GM21360 (cell line): ENCODE data around the gene WBP2NL.

ENCODE experiments used
- ATAC-seq: cut with Tn5 transposase; IDR thresholded peaks from one replicate; pipeline ENCODE4 v1.9.1; 2021; ENCODE audit warnings: mild to moderate bottlenecking, moderate library complexity; ENCODE audit not compliant: unreplicated experiment

WBP2NL gene

DNA sequence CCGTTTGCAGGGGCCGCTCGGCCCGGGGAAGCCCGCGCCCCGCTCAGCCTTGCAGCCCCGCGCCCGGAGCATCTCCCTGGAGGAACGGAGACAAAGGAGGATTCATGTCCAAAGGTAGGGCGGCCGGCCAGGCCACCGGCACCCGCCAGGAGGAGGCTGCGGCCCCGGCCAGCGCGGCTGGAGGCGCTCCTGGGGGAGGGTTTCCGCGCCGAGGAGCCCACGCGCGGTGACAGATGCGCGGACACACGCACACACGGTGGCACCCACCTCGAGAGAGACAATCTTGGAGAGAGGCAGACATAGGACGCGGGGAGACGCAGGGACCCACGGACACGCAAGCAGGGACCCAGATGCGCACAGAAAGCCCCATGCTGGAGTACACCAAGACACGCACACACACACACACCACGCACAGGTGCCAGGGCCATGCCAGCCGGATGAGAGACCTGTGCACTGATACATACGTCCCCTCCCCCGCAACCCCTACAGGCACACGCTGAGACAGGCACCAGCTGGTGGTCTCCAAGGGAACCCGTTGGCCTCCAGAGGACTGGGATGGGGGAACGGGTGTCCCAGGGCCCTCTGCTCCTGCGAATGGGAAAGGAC, 21.5 kb upstream of the WBP2NL start:
- ATAC-seq: no peak

DNA sequence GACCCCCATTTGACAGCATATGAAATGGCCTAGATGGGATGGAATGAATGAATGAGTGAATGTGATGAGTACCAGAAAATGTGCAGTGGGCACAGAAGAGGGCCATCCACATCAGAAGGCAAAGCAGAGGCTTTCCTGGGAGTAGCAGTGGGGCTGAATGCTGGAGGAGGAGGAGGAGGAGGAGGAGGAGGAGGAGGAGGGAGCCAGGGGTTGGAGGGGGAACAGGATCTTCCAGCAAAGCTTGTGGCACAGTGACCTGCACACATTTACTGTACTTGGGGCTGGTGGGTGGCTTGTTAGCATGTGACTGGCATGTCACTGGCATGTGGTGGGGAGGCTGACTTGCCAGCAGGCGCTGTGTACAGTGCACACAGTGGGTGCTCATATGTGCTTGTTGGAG, 19.9 kb upstream of the WBP2NL start:
- ATAC-seq: no peak

DNA sequence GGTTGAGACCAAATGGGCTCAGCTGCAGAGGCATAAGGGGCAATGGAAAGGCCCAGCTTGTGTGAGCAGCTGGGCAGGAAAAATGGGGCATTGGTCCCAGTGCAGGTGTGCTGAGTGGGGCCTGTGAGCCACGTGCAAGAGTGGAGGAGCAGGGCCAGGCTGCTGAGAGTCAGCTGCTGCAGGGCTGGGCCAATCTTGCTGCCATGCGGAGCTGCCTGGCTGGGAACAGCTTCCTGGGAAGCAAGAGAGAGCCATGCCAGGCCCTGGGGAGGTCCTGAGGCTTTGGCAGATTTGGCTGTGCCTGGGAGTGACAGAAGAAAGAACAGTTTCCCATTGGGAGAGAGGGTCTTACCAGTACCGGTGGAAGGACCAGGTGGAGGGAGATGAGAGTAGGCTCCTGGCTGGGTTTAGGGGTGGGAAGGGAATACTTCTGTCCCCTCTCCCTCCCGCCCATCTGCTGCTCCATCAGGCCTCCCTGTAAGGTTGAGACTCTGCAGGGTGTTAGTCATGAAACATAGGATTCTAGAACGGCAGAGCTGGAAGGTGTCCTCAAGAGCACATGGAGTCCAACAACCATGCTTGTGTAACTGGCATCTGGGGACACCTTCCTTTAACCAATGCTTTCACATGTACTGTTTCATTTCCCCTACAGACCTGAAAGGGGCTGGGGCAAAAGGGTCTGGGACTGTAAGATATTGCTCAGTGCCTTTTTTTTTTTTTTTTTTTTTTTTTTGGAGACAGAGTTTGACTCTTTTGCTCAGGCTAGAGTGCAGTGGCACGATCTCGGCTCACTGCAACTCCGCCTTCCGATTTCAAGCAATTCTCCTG, 19.0 kb upstream of the WBP2NL start:
- no peak for ATAC-seq

GRCh38 chr22:41982865-41983264, 15.7 kb upstream of the WBP2NL start:
- ATAC-seq: no peak

DNA sequence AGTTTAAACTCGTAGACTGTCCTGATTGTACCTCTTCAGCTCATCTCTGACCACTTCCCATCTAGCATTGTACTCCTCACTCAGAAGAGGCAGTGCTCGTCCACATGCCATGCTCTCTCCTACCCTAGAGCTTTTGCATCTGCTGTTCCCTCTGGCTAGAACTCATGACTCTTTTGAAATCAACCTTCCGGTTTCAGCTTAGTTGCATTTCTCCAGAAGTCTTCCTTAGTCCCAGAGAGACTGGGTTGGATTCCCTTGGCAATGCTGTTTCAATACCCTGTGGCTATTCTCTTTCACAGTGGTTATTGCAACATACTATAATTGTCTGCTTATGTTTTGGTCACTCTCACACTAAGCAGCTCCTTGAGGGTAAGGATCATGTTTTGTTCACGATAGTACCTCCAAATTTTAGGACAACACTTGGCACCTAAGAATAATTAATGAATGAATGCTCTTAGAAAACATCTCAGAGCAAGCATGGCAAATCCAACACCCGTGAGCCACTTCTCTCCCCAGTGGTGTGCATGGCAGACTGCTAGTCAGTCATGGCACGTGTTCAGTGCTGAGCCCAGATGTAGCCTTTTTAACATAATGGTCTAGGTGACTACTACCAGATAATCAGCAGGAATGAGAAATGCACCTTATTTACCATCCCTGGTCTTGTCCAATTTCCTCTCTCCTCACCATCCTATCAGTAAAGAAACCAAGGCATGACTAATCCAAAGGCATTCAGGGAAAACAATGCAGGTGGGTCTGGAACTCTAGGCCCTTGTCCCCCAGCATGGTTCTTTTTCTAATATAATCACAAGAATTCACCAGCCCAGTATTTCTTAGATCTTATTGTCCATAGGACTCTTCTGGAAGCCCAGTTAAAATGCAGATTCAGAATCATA, 14.8 kb upstream of the WBP2NL start:
- no peak for ATAC-seq

DNA sequence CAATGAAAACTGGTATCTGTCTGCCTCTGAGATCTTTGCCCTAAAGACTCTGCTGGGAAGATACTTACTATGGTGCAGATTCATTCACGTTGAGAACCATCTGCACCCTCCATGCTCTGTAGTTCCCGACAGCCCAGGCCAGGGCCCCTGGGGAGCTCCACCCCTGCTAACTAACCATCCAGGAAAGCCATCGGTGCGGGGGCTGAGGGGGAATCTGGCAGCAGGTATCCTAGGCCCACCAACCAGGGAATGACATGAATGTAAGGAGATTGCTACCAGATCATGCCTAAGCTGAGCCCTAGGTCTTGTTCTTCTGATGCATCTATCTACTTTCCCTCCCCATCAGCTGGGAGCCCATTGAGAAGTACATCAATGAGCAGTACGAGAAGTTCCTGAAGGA, 11.3 kb upstream of the WBP2NL start:
- no peak for ATAC-seq

DNA sequence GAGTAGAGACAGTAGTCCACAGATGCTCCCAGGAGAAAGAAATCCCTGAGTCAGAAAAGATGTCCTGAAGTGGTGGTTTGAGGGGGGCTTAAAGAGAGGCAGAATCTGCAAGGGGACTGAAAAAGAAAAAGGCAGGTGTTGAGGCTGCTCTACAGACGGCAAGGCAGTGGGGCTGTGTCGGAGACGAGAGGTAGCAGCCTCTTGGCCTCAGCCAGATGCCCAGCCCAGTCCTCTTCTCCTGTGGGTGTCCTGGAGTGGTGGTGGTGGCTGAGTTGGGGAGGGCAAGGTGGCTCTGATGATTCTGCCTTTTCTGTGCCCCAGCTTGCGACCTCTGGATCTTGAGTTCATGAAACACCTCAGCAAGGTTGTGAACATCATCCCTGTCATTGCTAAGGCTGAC, 9.3 kb upstream of the WBP2NL start:
- no peak for ATAC-seq

GRCh38 chr22:41991111-41991510, 7.5 kb upstream of the WBP2NL start:
- ATAC-seq: no peak

- no peak for ATAC-seq
Observed at GRCh38 chr22:41992496-41992895, 6.1 kb upstream of the WBP2NL start.

GRCh38 chr22:41995211-41995610, 3.4 kb upstream of the WBP2NL start:
- ATAC-seq: no peak

GRCh38 chr22:41996826-41997225, 1.8 kb upstream of the WBP2NL start:
- ATAC-seq: no peak

DNA sequence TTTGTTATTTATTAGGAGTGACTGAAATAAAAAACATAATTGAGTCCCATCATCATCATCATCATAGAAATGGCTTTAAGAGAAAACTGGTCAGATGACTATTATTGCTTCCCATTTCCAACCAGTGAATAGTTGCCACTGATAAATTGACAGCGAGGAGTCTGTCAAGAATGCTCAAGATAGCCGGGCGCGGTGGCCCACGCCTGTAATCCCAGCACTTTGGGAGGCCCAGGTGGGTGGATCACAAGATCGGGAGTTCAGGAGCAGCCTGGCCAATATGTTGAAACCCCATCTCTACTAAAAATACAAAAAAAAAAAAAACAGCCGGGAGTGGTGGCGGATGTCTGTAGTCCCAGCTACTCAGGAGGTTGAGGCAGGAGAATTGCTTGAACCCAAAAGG, 1.9 kb downstream of the WBP2NL start:
- ATAC-seq: no peak

GRCh38 chr22:42001121-42001520, 2.5 kb downstream of the WBP2NL start:
- no peak for ATAC-seq

DNA sequence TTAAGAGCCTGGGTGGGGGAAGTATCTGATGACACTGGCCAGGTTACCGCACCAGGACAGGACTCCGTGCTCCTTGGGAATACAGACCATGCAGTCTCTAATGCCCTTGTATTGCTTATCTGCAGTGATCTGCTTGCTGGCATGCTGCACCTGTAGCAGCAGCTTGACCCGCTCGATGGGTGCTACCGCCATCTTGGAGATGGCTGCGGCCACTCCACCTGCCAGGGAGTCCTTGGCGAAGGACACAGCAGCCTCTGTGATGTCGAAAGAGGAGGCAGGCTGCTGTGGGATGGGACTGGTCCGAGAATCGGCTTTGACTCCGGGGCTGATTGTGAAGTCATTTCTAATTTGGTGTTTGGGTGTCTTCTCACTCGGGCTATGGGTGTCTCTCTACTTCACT, 3.1 kb downstream of the WBP2NL start:
- no peak for ATAC-seq

DNA sequence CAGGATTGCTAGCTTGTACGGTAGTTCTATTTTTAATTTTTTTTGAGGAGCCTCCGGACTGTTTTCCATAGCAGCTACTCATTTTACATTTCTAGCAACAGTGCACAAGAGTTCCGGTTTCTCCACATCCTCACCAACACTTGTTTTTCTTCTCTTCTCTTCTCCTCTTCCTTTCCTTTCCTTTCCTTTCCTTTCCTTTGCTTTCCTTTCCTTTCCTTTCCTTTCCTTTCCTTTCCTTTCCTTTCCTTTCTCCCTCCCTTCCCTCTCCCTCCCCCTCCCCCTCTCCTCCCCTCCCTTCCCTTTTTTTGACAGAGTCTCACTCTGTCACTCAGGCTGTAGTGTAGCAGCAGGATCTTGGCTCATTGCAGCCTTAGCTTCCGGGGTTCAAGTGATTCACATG, 9.3 kb downstream of the WBP2NL start:
- ATAC-seq: no peak

GRCh38 chr22:42010778-42011177, 12.2 kb downstream of the WBP2NL start:
- no peak for ATAC-seq

DNA sequence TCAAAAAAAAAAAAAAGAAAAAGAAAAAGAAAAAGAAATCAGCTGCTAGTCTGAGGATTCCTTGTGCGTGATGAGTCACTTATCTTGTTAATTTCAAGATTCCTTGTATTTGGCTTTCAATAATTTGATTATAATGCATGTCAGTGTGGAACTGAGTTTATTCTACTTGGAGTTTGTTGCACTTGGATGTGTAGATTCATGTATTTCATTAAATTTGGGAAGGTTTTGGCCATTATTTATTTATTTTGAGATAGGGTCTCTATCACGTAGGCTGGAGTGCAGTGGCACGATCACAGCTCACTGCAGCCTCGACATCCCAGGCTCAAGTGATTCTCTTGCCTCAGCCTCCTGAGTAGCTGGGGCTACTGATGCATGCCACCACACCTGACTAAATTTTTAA, 14.8 kb downstream of the WBP2NL start:
- ATAC-seq: no peak

GRCh38 chr22:42016111-42016510, 17.5 kb downstream of the WBP2NL start:
- no peak for ATAC-seq

DNA sequence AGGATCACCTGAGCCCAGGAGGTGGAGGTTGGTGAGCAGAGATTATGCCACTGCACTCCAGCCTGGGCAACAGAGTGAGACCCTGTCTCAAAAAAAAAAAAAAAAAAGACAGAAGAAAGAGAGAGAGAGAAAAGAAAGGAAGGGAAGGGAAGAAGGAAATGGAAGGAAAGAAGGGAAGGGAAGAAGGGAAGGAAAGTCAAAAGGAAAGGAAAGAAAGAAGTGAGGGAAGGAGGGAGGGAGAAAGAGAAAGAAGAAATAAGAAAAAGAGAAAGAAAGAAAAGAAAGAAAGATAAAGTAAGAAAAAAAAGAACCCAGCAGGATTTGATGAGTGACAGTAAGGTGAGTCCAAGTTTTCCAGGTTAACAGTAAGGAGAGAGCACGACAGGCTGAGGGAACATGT, 19.6 kb downstream of the WBP2NL start:
- ATAC-seq: no peak

DNA sequence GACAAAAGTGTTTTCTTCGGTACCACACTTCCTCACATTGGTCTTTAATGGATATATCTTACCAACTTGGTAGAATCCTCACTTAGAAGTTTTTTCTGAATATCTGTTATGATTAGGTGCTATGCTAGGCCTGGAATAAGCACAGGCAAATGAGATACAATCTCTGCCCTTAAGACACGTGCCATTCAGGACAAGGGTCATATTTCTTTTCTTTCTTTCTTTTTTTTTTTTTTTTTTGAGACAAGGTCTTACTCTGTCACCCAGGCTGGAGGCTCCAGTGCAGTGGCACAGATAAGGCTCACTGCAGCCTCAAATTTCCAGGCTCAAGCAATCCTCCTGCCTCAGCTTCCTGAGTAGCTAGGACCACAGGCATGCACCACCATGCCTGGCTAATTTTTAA, 23.0 kb downstream of the WBP2NL start:
- no peak for ATAC-seq

- no peak for ATAC-seq
Observed at GRCh38 chr22:42022162-42022847, 23.7 kb downstream of the WBP2NL start.
